ENCODE data around the gene COX19. TPM values are rescaled to one million over a fixed set of nuclear protein-coding genes. Genes with fewer than 3 reads are reported as not detected.
A peak's percentile ranks its signal among the peaks of the same experiment; 100 is the strongest.

The COX19 gene
- total RNA-seq, 1 experiment from 2014 or later: 14.0 TPM

DNA sequence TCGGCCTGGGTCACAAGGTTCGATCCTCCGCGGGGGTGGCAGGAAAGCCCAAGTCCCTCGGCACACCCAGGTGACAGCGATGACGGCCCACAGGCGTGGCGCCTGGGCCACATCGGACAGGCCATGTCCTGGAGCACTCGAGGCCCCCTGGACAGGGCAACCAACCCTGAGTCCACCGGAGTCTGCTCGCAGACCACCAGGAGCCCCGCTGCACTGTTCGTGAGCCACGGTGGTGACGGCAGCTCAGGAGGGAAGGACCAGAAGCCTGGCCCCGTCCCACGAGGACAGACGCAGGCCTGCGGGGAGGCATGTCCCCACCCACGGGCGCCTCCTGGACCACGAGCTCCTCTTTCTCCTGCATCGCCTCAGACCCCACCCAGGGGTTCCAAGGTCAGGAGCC, 46.6 kb upstream of the COX19 start:
- Histone ChIP-seq H4K20me1 (ENCODE audit: insufficient read depth) (no peaks in the 10 kb centered on the region), H2AFZ (ENCODE audit: low read depth, low read length, poor library complexity, severe bottlenecking) (no peak overlapping the region), H3K36me3 (ENCODE audit: control insufficient read depth in 1 of 2, insufficient read depth in 2 of 2, low read length in 2 of 2) (peaks cover 0 to 18% of the 10 kb centered on the region in 2 experiments; a peak in 2 of 4 replicates), H3K4me1 (ENCODE audit: control insufficient read depth in 1 of 2, insufficient read depth in 2 of 2, low read length in 2 of 2) (peaks cover 0 to 3% of the 10 kb centered on the region in 2 experiments; a peak in 1 of 4 replicates), H3K79me2 (ENCODE audit: insufficient read depth, low read length) (peaks cover 36% of the 10 kb centered on the region), H3K27ac (ENCODE audit: low read depth, low read length) (no peak overlapping the region), H3K4me2 (ENCODE audit: low read length) (no peak overlapping the region), H3K9me2 (ENCODE audit: insufficient read depth) (no peaks in the 10 kb centered on the region), H3K9ac (ENCODE audit: low read length) (no peak overlapping the region), H3K27me3 (ENCODE audit: insufficient read depth, low read length) (no peaks in the 10 kb centered on the region), H3K9me3 (ENCODE audit: control insufficient read depth in 1 of 2, insufficient read depth in 1 of 2, low read depth in 1 of 2, low read length in 2 of 2) (no peaks in the 10 kb centered on the region), H3K4me3 (replicated peaks in 1 of 2; ENCODE audit: low read depth in 1 of 2, low read length in 2 of 2) (no peak overlapping the region)
- no peak for ATAC-seq
- BruUV-seq (replicated peaks): no TSS peak
- intact Hi-C loops (cut with micrococcal nuclease): loop anchor here (2.0 kb wide), 1 partner anchor 43 kb away; no protein-coding TSS in a partner anchor
- ChIA-PET POLR2A (no interaction called here), CTCF (no interaction called here), RAD21 (ENCODE audit: low non-redundant PET in 1 of 2, low total read pairs in 2 of 2, uncharacterized antibody in 2 of 2, unreplicated experiment in 2 of 2) (no interaction called here)
- TF ChIP-seq ELF1 (IDR thresholded peaks at IDR 0.05; ENCODE audit: borderline replicate concordance, low read depth): no peak
- TF ChIP-seq POLR2AphosphoS5 (IDR thresholded peaks at IDR 0.05; ENCODE audit: low read depth, low read length): 0 out of 2 replicates have a peak, but pooled peaks have one; percentile 12
- no peak for TF ChIP-seq EGR1 (IDR thresholded peaks at IDR 0.05; ENCODE audit: low read depth)
- no peak for TF ChIP-seq CEBPB (IDR thresholded peaks at IDR 0.05; ENCODE audit: low read depth)
- no peak for TF ChIP-seq YY1 (IDR thresholded peaks at IDR 0.05; ENCODE audit: extremely low read depth, insufficient replicate concordance, low read depth, low read length)
- no peak for TF ChIP-seq ZFX (IDR thresholded peaks at IDR 0.05)
- DNase-seq (ENCODE audit: low read depth, low spot score): no peak

DNA sequence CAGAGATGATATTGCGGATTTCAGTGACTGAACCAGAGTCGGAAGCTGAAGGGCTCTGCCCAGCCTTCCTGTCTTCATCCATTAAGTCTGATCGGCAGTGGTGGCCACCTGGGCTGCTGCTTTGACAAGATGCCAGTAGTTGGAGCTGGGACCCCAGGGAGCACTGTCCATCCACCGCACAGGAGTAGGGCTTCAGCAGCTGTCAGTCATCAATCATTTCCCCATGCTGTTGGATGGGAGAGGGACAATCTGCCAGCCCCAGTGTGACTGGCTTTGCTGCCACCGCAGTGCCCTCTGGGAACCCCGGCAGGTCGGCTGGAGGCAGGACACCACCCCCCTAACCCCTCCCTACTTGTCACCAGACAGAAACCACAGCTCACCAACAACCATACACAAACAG, 46.0 kb upstream of the COX19 start:
- Histone ChIP-seq H3K36me3 (ENCODE audit: control insufficient read depth in 1 of 2, insufficient read depth in 2 of 2, low read length in 2 of 2) (peaks cover 0 to 14% of the 10 kb centered on the region in 2 experiments; a peak in 2 of 4 replicates), H3K4me1 (ENCODE audit: control insufficient read depth in 1 of 2, insufficient read depth in 2 of 2, low read length in 2 of 2) (no peaks in the 10 kb centered on the region), H4K20me1 (ENCODE audit: insufficient read depth) (no peaks in the 10 kb centered on the region), H3K27ac (ENCODE audit: low read depth, low read length) (no peak overlapping the region), H3K4me2 (ENCODE audit: low read length) (no peak overlapping the region), H3K79me2 (ENCODE audit: insufficient read depth, low read length) (peaks cover 31% of the 10 kb centered on the region), H3K9me2 (ENCODE audit: insufficient read depth) (no peaks in the 10 kb centered on the region), H3K4me3 (replicated peaks in 1 of 2; ENCODE audit: low read depth in 1 of 2, low read length in 2 of 2) (no peak overlapping the region), H3K9ac (ENCODE audit: low read length) (no peak overlapping the region), H2AFZ (ENCODE audit: low read depth, low read length, poor library complexity, severe bottlenecking) (no peak overlapping the region), H3K27me3 (ENCODE audit: insufficient read depth, low read length) (no peaks in the 10 kb centered on the region), H3K9me3 (ENCODE audit: control insufficient read depth in 1 of 2, insufficient read depth in 1 of 2, low read depth in 1 of 2, low read length in 2 of 2) (no peaks in the 10 kb centered on the region)
- ChIA-PET CTCF (interaction anchor here (1.5 kb wide), 1 partner anchor 44 kb away, joined by 7 read pairs; no protein-coding TSS in a partner anchor), POLR2A (no interaction called here), RAD21 (ENCODE audit: low non-redundant PET in 1 of 2, low total read pairs in 2 of 2, uncharacterized antibody in 2 of 2, unreplicated experiment in 2 of 2) (no interaction called here)
- no peak for ATAC-seq
- DNase-seq (ENCODE audit: low read depth, low spot score): no peak
- no TSS peak for BruUV-seq (replicated peaks)
- intact Hi-C loops (cut with micrococcal nuclease): loop anchor here (2.0 kb wide), 1 partner anchor 43 kb away; no protein-coding TSS in a partner anchor
- TF ChIP-seq REST (IDR thresholded peaks at IDR 0.05; ENCODE audit: low read depth) (no peak), ZBTB33 (IDR thresholded peaks at IDR 0.05; ENCODE audit: extremely low read depth, insufficient replicate concordance, low read length) (no peak), ZFX (IDR thresholded peaks at IDR 0.05) (no peak), FOSL1 (IDR thresholded peaks at IDR 0.05; ENCODE audit: low read depth) (no peak), CEBPB (IDR thresholded peaks at IDR 0.05; ENCODE audit: low read depth) (no peak), EGR1 (IDR thresholded peaks at IDR 0.05; ENCODE audit: low read depth) (no peak), ELF1 (IDR thresholded peaks at IDR 0.05; ENCODE audit: borderline replicate concordance, low read depth) (no peak)
- TF ChIP-seq, protein P1, sequence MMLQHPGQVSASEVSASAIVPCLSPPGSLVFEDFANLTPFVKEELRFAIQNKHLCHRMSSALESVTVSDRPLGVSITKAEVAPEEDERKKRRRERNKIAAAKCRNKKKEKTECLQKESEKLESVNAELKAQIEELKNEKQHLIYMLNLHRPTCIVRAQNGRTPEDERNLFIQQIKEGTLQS (IDR thresholded peaks at IDR 0.05): no peak
- TF ChIP-seq, protein P2, sequence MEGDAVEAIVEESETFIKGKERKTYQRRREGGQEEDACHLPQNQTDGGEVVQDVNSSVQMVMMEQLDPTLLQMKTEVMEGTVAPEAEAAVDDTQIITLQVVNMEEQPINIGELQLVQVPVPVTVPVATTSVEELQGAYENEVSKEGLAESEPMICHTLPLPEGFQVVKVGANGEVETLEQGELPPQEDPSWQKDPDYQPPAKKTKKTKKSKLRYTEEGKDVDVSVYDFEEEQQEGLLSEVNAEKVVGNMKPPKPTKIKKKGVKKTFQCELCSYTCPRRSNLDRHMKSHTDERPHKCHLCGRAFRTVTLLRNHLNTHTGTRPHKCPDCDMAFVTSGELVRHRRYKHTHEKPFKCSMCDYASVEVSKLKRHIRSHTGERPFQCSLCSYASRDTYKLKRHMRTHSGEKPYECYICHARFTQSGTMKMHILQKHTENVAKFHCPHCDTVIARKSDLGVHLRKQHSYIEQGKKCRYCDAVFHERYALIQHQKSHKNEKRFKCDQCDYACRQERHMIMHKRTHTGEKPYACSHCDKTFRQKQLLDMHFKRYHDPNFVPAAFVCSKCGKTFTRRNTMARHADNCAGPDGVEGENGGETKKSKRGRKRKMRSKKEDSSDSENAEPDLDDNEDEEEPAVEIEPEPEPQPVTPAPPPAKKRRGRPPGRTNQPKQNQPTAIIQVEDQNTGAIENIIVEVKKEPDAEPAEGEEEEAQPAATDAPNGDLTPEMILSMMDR (IDR thresholded peaks at IDR 0.05 in 2 of 3, conservative IDR thresholded peaks at IDR 0.05 in 1 of 3; ENCODE audit: borderline replicate concordance in 1 of 3, insufficient read depth in 1 of 3, low read depth in 2 of 3, low read length in 2 of 3): no peak

Data from HCT116 (cell line).